Activated CD4-positive, alpha-beta T cell treated with anti-CD3 and anti-CD28 coated beads, Interleukin-10, Interleukin-2, amounts not matched to agents 100 ng/mL and 50 ng/mL, durations not matched to agents 16 hours and 8 hours (primary cell): ENCODE results near the gene SOWAHC.

Source experiments
- DNase-seq: peaks from one replicate; pipeline ENCODE4 v3.0.0-alpha.2; 2020

The SOWAHC gene

DNA sequence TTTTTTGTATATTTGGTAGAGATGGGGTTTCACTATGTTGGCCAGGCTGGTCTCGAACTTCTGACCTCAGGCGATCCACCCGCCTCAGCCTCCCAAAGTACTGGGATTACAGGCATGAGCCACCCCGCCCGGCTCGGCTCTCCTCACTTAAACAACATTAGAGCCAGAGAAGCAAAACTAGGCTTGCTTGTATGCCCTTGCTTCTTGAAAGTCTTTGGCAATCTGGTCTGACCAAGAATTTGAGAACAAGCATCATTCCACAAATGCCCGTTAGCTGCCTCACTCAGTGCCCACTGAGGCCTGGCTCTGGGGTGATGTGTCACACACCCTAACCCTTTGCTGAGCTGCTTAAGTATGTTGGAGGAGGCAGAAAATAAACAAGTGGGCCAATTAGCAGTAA lies 33.5 kb downstream of the SOWAHC start:
- DNase-seq, result no peak

DNA sequence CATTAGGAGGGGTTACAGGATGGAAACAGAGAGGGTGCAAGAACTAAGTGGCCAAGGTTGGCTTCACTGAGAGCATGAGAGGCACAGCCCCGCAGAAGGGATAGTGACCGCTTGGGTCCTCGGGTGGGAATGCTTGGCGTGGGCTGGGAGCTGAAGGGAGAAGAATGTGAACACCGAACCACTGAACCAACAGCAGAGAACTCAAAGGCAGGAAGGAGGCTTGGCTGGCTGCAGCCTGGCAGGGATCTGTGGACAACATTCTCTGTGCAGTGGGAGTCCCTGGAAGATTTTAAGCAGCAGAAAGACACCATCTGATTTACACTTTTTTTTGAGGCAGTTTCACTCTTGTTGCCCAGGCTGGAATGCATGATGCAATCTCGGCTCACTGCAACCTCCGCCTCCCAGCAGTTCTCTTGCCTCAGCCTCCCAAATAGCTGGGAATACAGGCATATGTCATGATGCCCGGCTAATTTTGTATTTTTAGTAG lies 33.9 kb downstream of the SOWAHC start:
- no peak for DNase-seq

DNA sequence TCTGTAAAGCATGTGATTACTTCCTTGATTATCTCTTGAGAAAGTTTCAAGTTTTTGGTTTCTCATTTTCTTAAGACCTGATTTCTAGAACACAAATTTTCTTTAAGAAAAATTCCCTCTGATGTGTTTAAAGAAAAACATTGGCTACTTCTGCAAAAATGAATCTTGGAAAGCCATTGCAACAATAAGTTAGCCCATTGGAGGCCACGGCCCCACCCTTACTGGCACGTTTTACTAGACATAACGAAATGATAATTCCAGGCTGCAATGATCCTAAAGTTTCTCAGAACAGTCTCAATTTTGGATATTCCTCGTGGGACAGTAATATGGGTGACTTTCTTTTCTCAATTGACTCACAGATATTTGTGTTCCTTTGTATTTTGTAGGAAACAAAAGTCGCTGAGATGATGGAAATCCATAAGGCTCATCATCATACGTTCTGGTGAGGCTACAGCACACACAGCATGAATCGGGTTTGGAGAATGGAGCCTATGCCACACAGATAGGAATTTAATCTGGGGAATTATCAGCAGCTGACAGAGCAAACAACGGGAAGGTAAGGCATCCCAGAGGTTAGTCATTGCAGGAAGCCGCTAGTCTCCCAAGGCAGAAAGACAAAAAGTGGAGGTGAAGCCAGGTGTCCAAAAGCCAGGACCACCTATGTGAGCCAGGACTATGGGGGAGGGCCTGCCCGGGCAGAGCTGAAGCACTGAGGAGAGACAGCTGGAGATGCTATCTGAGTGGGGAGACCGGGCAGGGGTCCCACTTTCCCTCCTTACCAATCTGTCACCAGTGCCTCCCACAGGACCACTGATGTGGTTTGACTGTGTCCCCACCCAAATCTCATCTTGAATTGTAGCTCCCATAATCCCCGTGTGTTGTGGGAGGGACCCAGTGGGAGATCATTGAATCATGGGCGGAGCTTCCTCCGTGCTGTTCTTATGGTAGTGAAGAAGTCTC lies 35.9 kb downstream of the SOWAHC start:
- no peak for DNase-seq

DNA sequence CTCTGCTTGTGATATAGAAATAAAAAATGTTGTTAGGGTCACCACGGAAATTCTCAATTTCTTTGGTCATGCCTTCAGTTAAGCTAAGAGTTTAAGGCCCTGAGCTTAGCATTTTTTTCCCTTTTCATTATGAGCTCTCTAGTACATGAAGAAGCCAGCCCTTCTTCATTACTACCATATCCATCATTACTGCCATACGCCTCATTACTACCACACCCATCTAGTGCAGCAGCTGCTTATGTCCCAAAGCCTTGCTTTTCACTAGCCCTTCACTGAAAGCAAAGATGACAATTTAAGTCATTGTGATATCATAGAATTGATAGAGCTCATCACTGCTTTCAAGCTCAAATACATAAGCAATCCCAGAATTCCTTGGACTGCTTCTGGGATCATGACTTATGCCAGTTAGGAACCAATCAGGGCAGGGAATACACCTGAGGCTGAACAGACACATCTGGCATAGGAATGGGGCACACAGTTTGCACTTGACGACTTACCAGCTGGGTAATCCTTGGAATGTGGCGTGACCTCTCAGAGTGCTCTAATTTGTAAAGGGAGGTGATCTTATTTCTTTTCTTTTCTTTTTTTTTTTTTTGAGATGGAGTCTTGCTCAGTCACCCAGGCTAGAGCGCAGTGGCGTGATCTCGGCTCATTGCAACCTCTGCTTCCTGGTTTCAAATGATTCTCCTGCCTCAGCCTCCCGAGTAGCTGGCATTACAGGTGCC lies 40.3 kb downstream of the SOWAHC start:
- DNase-seq, result no peak

DNA sequence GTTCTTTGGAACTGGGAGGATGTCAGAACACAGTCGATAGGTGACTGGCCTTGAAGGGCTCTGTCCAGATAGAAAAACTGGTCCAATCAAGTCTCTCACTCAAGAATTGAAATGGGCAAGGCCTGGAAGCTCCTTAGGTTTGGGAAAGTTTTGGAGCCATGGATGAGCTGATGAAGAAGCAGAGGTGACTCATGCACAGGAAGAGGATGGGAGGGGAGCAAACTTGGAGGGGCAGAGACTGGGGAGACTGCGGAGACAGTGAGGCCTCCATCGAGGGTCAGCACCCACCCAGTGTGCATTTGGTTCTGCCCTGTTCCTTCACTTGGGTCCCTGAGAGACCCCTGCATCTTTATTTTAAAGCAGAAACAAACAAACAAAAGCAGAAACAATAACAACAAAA lies 41.1 kb downstream of the SOWAHC start:
- no peak for DNase-seq

DNA sequence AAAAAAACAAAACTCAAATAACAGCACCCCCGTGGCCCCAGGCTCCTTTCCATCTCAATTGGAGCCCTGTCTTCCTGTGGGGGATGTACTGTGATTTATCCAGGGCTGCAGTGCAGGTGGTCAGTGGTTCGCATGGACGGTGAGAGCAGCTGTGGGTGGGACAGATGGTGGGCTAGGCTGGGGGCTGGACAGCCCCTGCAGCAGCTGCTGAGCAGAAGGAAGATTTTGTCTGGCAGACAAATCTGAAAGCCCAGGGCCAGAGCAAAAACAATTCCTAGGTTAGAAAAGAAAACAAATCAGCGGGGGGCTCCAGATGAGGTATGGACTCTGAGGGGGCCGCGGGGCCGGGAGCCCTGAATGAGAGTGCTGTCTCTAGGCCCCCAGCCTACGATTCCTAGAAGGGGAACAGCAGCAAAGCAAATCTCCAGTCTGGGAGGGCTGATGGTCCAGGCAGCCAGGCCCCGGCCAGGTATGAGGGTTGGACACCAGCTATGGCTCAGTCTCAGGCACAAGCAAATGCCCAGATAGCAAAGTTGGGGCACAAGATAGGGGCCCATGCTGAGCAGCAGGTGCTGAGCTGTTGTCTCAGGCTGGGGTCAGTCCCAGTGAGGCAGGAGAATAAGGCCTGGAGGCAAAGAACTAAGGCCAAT lies 45.4 kb downstream of the SOWAHC start:
- no peak for DNase-seq

DNA sequence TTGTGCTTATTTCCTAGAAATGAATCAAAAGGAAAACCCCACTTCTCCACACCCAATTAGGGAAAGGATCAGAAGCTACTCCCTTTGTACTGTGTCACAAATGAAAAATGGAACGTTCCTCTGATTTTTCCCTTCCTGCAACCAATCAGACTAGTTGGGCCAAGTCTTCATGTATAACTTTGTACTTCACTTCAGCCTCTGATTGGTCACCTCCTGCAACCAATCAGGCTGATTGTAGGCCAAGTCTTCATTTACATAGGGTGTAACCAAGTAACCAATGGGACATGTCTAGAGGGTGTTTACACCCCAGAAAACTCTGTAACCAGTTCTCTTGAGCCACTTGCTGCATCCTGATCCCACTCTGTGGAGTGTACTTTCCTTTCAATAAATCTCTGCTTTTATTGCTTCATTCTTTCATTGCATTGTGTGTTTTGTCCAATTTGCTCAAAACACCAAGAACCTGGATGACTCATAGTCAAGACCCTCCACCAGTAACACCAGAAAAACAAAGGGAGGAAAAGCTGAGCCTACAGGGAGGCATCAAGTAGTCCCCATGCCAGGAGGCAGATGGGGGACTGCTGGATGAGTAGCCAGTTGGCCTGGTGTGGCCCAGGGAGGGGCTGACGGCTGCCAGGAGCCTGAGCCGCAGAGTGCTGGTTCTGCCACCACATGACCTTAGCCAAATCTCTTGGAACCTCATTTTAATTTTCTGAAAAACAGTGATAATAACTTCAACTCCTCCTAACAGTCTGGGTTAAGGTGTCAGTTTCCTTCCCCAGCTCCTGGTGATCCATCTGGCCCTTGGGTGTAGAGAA lies 46.1 kb downstream of the SOWAHC start:
- no peak for DNase-seq

DNA sequence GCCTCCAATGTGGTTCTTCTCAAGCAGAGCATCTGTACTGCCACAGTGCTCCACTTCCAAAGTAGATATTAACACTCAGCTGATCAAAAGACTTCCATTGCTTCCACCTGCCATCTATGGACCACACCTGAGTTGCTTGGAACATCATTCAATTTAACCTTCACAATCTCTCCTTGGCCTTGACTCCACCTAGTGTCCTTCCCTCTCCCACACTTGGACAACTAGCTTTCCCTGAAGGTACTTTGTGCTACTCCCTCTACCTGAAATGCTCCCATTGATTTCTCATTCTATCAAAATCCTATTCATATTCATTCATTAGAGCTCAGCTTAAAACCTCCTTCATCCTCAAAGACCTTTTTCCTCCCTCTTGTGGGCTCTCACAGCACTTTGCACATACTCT lies 48.7 kb downstream of the SOWAHC start:
- no peak for DNase-seq

DNA sequence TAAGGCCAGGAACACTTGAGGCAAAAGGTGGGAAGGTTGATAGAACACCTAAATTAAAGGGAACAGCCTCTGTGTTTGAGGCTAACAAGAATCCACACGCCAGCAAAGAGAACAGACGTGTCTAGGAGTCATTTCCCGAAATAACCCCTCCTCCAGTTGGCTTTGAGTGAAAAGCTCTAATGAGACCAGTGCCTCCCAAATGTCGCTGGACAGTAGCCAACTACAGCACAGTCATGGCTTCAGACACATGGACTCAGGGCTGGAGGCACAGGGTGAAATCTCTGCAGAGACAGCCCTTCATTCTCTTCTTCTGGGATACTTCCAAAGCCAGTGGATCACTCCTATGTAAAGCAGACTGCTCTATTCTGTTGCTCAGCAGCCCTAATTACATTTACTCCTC lies 49.6 kb downstream of the SOWAHC start:
- DNase-seq, result no peak

DNA sequence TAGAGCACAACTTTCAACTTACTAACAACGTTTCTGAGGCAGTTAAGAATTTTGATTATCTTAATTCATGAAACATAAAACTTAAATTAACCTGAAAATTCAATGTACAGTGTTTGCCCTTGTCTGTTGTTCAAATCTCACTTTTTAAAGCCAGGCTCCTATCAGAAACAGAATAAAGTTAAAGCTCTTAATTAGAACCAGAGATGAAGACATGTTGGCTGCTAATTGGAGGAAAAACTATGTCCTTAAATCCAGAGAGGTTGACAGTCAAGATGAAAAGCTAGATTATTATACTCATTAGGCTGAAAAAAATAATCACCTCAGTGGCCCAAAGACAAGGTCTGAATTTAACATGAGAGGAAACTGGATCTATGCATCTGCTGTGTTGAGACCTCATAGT lies 52.3 kb downstream of the SOWAHC start:
- DNase-seq, result no peak
